ENCODE results near the gene PTPRU. TPM values are rescaled to one million over a fixed set of nuclear protein-coding genes. Genes with fewer than 3 reads are reported as not detected.

The PTPRU gene
- total RNA-seq, 1 experiment from 2014 or later = 40.7 TPM

DNA sequence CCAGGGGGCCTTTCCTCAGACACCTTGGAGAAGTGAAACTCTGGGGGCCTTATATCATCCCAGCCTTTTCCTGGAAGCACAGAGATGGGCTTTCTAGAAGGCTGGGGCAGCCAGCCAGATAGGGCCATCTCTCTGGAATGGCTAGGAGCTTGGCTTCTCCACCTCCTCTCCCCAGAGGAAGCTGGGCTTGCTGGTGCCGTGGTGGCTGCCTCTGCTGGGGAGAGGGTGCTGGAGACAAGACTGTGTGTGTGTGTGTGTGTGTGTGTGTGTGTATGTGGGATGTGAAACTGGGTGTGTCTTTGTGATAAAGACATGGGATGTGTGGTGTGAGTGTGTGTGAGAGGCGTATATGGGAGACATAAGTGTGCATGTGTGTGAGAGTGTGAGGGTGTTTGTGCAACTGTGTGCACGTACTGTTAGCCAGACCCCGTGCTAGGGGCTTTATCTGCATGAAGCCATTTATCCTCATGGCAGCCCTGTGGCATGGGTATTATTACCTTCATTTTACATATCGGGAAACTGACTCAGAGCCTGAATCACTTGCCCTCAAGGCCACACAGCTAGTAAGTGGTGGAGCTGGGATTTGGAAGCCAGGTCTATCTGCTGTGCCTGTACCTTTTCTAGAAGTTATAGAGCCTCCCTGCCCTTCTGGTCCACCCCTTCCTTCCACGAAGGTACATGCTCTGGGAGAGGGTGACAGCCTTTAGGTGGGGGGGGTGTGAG lies 44.2 kb downstream of the PTPRU start:
- Histone ChIP-seq H3K36me3 (ENCODE audit: control insufficient read depth in 1 of 2, insufficient read depth in 2 of 2, low read length in 2 of 2) (no peaks in the 10 kb centered on the region), H3K4me1 (ENCODE audit: control insufficient read depth in 1 of 2, insufficient read depth in 2 of 2, low read length in 2 of 2) (peaks cover 4 to 20% of the 10 kb centered on the region in 2 experiments; a peak in 3 of 4 replicates), H3K27ac (ENCODE audit: low read depth, low read length) (no peak overlapping the region), H3K27me3 (ENCODE audit: insufficient read depth, low read length) (no peaks in the 10 kb centered on the region), H3K4me3 (replicated peaks in 1 of 2; ENCODE audit: low read depth in 1 of 2, low read length in 2 of 2) (no peak overlapping the region), H3K4me2 (ENCODE audit: low read length) (no peak overlapping the region), H3K9ac (ENCODE audit: low read length) (no peak overlapping the region), H3K79me2 (ENCODE audit: insufficient read depth, low read length) (no peaks in the 10 kb centered on the region), H3K9me3 (ENCODE audit: control insufficient read depth in 1 of 2, insufficient read depth in 1 of 2, low read depth in 1 of 2, low read length in 2 of 2) (no peaks in the 10 kb centered on the region), H2AFZ (ENCODE audit: low read depth, low read length, poor library complexity, severe bottlenecking) (no peak overlapping the region), H3K9me2 (ENCODE audit: insufficient read depth) (no peaks in the 10 kb centered on the region), H4K20me1 (ENCODE audit: insufficient read depth) (no peaks in the 10 kb centered on the region)
- ATAC-seq (no peak), DNase-seq (ENCODE audit: low read depth, low spot score) (no peak)
- RAD21 ChIA-PET (ENCODE audit: low non-redundant PET in 1 of 2, low total read pairs in 2 of 2, uncharacterized antibody in 2 of 2, unreplicated experiment in 2 of 2) = no interaction called here
- no TSS peak for BruUV-seq (replicated peaks)
- POLR2A ChIA-PET = no interaction called here
- CTCF ChIA-PET = no interaction called here
- intact Hi-C loops (cut with micrococcal nuclease) = no loop called here
- TF ChIP-seq YY1 (IDR thresholded peaks at IDR 0.05; ENCODE audit: extremely low read depth, insufficient replicate concordance, low read depth, low read length) (no peak), RAD21 (IDR thresholded peaks at IDR 0.05; ENCODE audit: low read depth) (no peak), JUND (IDR thresholded peaks at IDR 0.05) (no peak), ELF1 (IDR thresholded peaks at IDR 0.05; ENCODE audit: borderline replicate concordance, low read depth) (no peak), EZH2 (IDR thresholded peaks at IDR 0.05) (no peak), POLR2A (IDR thresholded peaks at IDR 0.05; ENCODE audit: borderline replicate concordance, extremely low read depth, insufficient read depth, insufficient read length) (no peak), EZH2phosphoT487 (IDR thresholded peaks at IDR 0.05; ENCODE audit: borderline replicate concordance) (no peak), CBX3 (IDR thresholded peaks at IDR 0.05; ENCODE audit: low read depth) (no peak), ZNF274 (IDR thresholded peaks at IDR 0.05; ENCODE audit: low read depth, low read length) (no peak), CEBPB (IDR thresholded peaks at IDR 0.05; ENCODE audit: low read depth) (no peak), SP1 (IDR thresholded peaks at IDR 0.05; ENCODE audit: low read depth) (no peak), SIN3A (IDR thresholded peaks at IDR 0.05; ENCODE audit: low read depth) (no peak), TCF7L2 (IDR thresholded peaks at IDR 0.05; ENCODE audit: borderline replicate concordance, extremely low read depth, insufficient read depth, insufficient read length) (no peak), POLR2AphosphoS5 (IDR thresholded peaks at IDR 0.05; ENCODE audit: low read depth, low read length) (no peak), ZFX (IDR thresholded peaks at IDR 0.05) (no peak), EGR1 (IDR thresholded peaks at IDR 0.05; ENCODE audit: low read depth) (no peak), FOSL1 (IDR thresholded peaks at IDR 0.05; ENCODE audit: low read depth) (no peak)
- TF ChIP-seq, protein P1, sequence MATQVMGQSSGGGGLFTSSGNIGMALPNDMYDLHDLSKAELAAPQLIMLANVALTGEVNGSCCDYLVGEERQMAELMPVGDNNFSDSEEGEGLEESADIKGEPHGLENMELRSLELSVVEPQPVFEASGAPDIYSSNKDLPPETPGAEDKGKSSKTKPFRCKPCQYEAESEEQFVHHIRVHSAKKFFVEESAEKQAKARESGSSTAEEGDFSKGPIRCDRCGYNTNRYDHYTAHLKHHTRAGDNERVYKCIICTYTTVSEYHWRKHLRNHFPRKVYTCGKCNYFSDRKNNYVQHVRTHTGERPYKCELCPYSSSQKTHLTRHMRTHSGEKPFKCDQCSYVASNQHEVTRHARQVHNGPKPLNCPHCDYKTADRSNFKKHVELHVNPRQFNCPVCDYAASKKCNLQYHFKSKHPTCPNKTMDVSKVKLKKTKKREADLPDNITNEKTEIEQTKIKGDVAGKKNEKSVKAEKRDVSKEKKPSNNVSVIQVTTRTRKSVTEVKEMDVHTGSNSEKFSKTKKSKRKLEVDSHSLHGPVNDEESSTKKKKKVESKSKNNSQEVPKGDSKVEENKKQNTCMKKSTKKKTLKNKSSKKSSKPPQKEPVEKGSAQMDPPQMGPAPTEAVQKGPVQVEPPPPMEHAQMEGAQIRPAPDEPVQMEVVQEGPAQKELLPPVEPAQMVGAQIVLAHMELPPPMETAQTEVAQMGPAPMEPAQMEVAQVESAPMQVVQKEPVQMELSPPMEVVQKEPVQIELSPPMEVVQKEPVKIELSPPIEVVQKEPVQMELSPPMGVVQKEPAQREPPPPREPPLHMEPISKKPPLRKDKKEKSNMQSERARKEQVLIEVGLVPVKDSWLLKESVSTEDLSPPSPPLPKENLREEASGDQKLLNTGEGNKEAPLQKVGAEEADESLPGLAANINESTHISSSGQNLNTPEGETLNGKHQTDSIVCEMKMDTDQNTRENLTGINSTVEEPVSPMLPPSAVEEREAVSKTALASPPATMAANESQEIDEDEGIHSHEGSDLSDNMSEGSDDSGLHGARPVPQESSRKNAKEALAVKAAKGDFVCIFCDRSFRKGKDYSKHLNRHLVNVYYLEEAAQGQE (IDR thresholded peaks at IDR 0.05; ENCODE audit: low read depth) = no peak
- TF ChIP-seq, protein P2, sequence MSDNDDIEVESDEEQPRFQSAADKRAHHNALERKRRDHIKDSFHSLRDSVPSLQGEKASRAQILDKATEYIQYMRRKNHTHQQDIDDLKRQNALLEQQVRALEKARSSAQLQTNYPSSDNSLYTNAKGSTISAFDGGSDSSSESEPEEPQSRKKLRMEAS (IDR thresholded peaks at IDR 0.05) = no peak
